ENCODE measurements around the gene KRTAP5-7.
"Not testable (repeated sequence)": the region's sequence is repeated elsewhere in the genome, so short reads cannot be mapped to it uniquely, and the experiment has no call there.

The KRTAP5-7 gene, protein sequence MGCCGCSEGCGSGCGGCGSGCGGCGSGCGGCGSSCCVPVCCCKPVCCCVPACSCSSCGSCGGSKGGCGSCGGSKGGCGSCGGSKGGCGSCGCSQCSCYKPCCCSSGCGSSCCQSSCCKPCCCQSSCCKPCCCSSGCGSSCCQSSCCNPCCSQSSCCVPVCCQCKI

DNA sequence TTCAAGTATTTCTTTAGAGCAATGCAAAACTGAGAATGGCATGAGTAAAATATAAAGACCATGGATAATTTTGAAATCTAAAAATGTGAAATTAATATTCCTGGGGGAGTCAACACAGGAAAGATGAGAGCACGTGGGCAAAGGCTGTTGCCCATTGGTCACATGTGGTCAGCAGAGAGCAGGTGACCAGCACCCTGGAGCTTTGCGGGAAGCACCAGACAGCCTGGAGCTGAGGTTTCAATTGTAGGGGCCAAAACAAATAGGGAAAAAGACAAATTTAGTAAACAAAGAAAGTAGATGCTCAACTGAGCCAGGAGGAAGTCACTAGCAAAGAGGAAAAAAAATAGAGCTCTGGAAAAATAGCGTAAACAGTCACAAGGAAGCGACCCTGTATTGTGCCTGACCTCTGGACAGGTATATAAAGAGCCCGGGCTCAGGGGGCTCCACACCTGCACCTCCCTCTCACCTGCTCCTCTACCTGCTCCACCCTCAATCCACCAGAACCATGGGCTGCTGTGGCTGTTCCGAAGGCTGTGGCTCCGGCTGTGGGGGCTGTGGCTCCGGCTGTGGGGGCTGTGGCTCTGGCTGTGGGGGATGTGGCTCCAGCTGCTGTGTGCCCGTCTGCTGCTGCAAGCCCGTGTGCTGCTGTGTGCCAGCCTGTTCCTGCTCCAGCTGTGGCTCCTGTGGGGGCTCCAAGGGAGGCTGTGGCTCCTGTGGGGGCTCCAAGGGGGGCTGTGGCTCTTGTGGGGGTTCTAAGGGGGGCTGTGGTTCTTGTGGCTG, at the start of gene KRTAP5-7:
Gene KRTAP5-7 (plus strand): TSS at position 472 of the 780 bp plus-strand sequence. CDS start 34 bp downstream, at position 506.
- not testable (repeated sequence) for DNase-seq

DNA sequence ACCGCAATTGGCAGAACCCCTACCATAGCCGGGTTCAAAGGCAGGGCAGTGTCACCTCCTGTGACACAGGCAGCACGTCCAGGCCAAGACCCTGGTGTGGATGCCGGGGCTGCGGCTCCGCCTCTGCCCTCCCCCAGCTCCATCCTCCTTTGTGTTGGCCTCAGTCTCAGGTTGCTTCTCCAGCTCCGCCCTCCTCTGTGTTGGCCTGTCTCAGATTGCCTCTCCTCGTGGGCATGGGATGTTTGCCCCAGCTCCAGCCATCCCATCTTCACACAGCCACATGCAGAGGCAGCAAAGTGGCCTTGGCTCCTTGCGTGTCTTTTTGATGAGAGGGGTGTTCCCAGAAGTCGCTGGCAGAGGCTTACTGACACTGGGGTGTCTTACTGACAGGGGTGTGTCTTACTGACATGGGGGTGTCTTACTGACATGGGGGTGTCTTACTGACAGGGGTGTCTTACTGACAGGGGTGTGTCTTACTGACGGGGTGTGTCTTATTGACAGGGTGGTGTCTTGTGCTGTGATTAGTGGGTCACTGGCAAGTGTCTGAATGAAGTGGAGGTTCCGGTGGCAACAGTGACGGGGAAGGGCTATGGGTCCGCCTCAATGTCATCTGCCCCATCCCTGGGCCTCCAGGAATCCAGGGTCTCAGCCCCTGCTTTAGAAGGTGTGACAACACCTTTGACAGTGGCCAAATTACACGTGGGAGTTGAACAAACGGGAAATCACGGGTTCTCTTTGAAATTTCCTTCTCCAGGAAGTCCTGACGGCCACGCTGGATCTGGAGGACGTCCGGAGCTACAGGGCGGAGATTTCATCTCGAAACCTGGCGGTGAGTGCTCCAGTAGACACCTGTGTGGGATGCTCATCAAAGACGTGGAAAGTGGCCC, 49.2 kb upstream of the KRTAP5-7 start:
- no peak for DNase-seq

- DNase-seq, result no peak
Measured at GRCh38 chr11:71478528-71478840, 48.6 kb upstream of the KRTAP5-7 start.

- no peak for DNase-seq
Measured at GRCh38 chr11:71481101-71481960, 45.7 kb upstream of the KRTAP5-7 start.

DNA sequence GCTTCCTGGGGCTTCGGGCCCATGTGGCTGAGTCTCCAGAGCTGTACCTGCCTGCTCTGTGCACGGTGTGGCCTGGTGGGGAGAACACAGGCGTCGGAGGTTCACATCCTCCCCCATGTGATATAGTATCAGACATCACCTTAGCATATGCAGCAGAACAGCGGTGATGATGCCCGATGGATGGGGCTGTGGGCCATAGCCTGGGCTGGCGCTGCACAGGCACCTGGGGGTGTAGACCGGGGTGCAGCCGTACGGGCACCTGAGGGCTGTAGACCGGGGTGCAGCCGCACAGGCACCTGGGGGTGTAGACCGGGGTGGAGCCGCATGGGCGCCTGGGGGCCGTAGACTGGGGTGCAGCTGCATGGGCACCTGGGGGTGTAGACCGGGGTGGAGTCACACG, 44.9 kb upstream of the KRTAP5-7 start:
- no peak for DNase-seq

DNA sequence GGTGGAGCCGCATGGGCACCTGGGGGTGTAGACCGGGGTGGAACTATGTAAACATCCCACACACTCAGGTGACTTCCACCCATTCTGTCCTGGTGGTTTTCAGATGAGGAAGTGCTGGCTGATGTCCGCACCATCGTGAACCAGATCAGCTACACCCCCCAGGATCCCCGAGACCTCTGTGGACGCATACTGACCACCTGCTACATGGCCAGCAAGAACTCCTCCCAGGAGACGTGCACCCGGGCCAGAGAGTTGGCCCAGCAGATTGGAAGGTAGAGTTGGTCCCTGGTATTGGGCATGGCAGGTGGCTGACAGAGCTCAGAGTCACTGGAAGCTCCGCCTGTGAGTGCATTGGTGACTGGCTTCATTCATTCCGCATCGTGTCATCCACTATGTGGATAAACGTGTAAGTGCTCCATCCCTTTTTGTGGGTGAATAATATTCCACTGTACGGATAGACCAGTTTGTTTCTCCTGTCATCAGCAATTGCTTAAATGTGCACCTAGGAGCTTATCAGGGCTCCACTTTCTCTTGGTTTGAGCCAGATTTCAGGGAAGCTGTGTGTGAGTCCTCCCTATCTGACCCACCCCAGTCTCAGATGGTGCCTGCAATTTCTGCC, 44.2 kb upstream of the KRTAP5-7 start:
- DNase-seq, result no peak

DNA sequence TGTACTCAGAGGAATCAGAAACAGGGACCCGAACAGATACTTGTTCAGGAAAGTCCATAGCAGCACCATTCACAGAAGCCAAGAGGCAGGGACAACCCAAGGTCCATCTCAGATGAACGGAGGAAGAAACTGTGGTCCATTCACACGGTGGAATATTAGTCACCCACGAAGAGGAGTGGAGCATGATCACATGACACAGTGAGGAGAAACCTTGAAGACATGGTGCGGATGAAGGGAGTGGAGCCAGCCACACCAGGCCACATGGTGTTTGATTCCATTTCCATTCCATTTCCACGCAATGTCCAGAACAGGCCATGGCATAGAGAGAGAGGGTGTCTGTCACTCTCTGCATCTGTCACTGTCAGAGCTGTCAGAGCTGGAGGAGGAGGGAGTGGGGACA, 43.4 kb upstream of the KRTAP5-7 start:
- DNase-seq, result no peak

GRCh38 chr11:71484248-71485062, 42.6 kb upstream of the KRTAP5-7 start:
- no peak for DNase-seq

GRCh38 chr11:71485063-71485399, 42.0 kb upstream of the KRTAP5-7 start:
- no peak for DNase-seq

- no peak for DNase-seq
Measured at GRCh38 chr11:71485466-71485865, 41.6 kb upstream of the KRTAP5-7 start.

DNA sequence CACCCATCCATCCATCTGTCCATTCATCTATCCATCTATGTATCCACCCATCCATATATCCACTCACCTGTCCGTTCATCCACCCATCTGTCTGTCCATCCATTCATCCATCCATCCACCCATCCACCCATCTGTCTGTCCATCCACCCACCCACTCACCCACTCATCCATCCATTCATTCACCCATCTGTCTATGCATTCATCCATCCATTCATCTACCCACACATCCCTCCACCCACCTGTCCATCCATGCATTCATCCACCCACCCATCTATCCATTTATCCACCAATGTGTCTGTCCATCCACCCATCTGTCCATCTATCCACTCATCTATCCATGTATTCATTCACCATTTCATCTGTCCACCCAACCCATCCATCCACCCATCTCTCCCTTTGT, 40.7 kb upstream of the KRTAP5-7 start:
- DNase-seq, result no peak

- no peak for DNase-seq
Measured at GRCh38 chr11:71488681-71489270, 38.3 kb upstream of the KRTAP5-7 start.

GRCh38 chr11:71489311-71490043, 37.6 kb upstream of the KRTAP5-7 start:
- no peak for DNase-seq

GRCh38 chr11:71490044-71490730, 36.9 kb upstream of the KRTAP5-7 start:
- DNase-seq, result no peak

GRCh38 chr11:71490731-71491390, 36.2 kb upstream of the KRTAP5-7 start:
- no peak for DNase-seq

DNA sequence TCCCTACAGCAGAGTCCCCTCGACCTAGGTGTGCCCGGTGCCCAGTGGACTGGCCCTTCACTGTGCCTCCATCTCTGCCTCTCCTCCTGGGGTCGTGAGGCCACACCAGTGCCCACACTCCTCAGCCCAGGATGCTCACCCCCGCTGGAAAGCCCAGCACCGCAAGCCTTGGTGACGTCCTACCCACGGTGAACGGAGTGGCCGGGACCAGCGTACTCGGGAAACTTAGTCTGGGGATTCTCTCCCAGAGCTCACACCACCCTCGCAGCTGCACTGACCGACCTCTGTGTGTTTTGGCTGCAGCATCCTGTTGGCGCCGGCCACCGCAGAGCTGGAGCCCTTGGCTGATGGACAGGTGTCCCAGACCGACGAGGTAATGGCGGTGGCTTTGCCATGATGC, 35.5 kb upstream of the KRTAP5-7 start:
- no peak for DNase-seq

- DNase-seq, result no peak
Measured at GRCh38 chr11:71491940-71492339, 35.1 kb upstream of the KRTAP5-7 start.

DNA sequence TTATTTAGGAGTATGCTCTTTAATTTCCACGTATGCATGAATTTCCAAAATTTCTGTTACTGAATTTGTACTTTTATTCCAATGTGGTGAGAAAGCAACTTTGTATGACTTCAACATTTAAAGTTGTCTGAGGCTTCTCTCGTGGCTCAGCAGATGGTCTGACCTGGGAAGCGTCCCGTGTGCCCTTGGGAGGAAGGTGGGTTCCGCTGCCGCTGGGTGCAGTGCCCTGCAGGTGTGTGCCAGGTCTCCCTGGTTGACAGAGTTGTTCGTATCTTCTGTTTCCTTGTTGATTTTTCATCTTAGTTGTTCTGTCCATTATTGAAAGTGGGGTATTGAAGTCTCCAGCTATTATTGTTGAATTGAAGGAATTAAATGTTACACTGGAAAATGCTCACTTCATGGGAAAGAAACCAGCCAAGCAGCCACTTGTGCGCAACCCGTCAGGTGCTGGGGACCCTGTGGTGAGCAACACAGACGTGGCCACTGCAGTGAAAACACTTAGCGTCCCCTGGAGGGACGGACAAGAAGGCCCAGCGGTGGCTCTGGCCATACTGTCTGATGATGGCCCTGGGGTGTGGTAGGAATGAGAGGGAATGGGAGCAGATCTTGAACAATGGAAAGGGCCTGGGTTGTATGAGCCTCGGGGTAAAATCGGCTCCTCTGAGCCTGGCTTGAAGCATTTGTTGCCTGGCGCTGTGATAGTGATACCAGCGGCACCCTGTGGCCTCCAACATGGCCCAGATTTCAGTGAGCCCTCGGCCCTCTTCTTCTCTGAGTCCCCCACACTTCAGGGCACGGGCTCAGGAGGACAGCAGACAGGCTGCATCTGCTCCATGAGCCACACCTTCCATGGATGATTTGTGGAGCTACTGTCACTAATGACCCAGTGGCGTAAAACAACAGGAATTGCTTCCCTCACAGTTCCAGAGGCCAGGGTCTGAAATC, 31.5 kb upstream of the KRTAP5-7 start:
- DNase-seq, result no peak
